ENCODE measurements around the gene FCAMR.

GRCh38 chr1:206952171-206952570 lies 18.1 kb downstream of the FCAMR start:
- no peak for TF ChIP-seq CTCF (conservative IDR thresholded peaks at IDR 0.05 in 1 of 2, IDR thresholded peaks at IDR 0.05 in 1 of 2; ENCODE audit: low read depth in 1 of 2, low read length in 2 of 2)
- TF ChIP-seq EZH2 (IDR thresholded peaks at IDR 0.05; ENCODE audit: low read length, missing control alignments), result no peak
